GM18867 (cell line): ENCODE measurements around the gene CUL3.
A peak's percentile ranks its signal among the peaks of the same experiment; 100 is the strongest.
"Not testable (repeated sequence)": the region's sequence is repeated elsewhere in the genome, so short reads cannot be mapped to it uniquely, and the experiment has no call there.

Experiments
- ATAC-seq: cut with Tn5 transposase; IDR thresholded peaks from one replicate; pipeline ENCODE4 v1.9.1; 2021; ENCODE audit warnings: mild to moderate bottlenecking, moderate library complexity; ENCODE audit not compliant: unreplicated experiment

The CUL3 gene

GRCh38 chr2:224545884-224546644, 39.1 kb downstream of the CUL3 start:
- peak; percentile 70 for ATAC-seq

GRCh38 chr2:224543939-224544338, 41.2 kb downstream of the CUL3 start:
- no peak for ATAC-seq

- no peak for ATAC-seq
Measured at GRCh38 chr2:224538561-224539138, 46.5 kb downstream of the CUL3 start.

GRCh38 chr2:224532931-224533330, 52.2 kb downstream of the CUL3 start:
- peak; percentile 80 for ATAC-seq

- ATAC-seq, result no peak
Measured at GRCh38 chr2:224532441-224532840, 52.7 kb downstream of the CUL3 start.

GRCh38 chr2:224528171-224528570, 57.0 kb downstream of the CUL3 start:
- no peak for ATAC-seq

- ATAC-seq, result no peak
Measured at GRCh38 chr2:224525774-224526173, 59.4 kb downstream of the CUL3 start.

- ATAC-seq, result no peak
Measured at GRCh38 chr2:224524657-224525056, 60.5 kb downstream of the CUL3 start.

- no peak for ATAC-seq
Measured at GRCh38 chr2:224523626-224524577, 61.3 kb downstream of the CUL3 start.

- ATAC-seq, result not testable (repeated sequence)
Measured at GRCh38 chr2:224522483-224522882, 62.7 kb downstream of the CUL3 start.

- ATAC-seq, result peak; percentile 75
Measured at GRCh38 chr2:224520064-224520463, 65.1 kb downstream of the CUL3 start.

GRCh38 chr2:224518806-224519580, 66.2 kb downstream of the CUL3 start:
- ATAC-seq, result no peak

- ATAC-seq, result no peak
Measured at GRCh38 chr2:224517963-224518362, 67.2 kb downstream of the CUL3 start.

GRCh38 chr2:224516393-224516792, 68.8 kb downstream of the CUL3 start:
- ATAC-seq, result not testable (repeated sequence)

- no peak for ATAC-seq
Measured at GRCh38 chr2:224513991-224514390, 71.2 kb downstream of the CUL3 start.

- no peak for ATAC-seq
Measured at GRCh38 chr2:224507789-224508188, 77.4 kb downstream of the CUL3 start.

- no peak for ATAC-seq
Measured at GRCh38 chr2:224506494-224506893, 78.7 kb downstream of the CUL3 start.

GRCh38 chr2:224498991-224499390, 86.2 kb downstream of the CUL3 start:
- ATAC-seq, result no peak

- no peak for ATAC-seq
Measured at GRCh38 chr2:224492531-224492930, 92.6 kb downstream of the CUL3 start.

GRCh38 chr2:224487940-224488339, 97.2 kb downstream of the CUL3 start:
- not testable (repeated sequence) for ATAC-seq
